ENCODE results near the gene SAP30BP. TPM values are rescaled to one million over a fixed set of nuclear protein-coding genes. Genes with fewer than 3 reads are reported as not detected.

The SAP30BP gene
- total RNA-seq, 1 donor from 2014 or later = 84.6 TPM

DNA sequence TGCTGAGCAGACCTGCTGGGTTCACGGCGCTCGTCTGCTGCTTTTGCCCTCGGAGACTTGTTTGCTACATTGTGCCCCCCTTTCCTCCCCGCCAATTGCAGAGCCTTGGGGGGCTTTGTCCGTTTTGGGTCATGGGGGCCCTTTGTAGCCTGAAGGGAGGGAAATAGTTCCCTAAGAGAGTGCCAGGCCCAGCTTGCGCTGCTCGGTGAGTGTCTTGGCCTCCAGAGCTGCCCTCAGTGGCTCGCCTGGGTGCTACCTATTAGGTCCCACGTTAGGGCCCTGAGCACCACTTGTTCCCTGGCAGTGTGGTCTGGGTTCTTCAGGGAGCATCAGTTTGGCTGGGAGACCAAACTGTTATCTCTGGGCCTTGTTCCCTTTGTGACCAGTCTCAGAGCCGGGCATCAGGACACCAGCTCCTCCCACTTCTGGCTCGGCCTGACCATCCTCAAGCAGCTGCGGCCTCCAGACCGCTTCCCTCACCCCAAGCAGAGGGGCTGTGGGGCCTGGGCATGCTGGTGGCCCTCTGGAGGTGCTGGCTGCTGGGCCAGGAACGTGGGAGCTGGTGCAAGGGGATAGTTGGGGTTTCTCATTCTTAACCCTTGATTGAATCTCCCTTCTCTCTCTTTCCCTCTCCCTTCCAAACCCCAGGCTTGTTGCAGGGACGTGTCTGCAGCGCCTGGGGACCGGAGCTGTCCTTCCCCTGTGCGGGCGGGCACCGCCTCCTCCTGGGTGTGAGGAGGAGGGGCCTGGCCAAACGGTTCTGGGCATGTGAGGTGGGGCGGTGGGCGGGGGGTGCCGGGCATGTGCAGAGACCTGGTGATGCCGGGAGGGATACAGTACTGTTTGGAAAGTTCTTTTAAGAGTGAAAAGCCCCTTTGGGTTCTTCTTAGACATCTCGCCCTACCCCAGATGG, 38.1 kb downstream of the SAP30BP start:
- no peak for DNase-seq (ENCODE audit: extremely low read depth, low read depth, low spot score)

DNA sequence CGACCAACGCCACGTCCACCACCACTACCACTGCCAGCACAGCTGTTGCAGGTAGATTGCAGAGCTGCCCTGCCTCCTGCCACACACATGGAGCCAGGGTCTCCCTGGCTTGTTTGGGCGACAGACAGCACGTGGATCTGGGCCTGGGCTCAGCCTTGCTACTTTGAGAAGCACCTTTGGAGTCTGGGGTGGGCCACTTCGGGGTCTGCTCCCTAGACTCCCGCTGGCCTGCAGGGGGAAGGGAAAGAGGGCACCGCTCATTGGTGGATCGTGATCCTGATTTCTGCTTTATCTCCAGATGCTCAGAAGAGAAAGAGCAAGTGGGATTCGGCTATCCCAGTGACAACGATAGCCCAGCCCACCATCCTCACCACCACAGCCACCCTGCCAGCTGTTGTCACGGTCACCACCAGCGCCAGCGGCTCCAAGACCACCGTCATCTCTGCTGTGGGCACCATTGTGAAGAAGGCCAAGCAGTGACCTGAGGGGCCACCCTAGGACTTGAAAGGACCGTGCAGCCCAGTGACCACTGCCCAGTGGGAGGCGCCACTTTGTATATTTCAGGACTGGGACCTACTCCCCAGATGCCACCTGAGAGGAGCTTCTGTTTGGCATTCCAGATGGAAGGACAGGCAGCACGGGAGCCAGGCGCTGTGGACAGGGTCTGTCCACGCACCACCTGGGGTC, 39.0 kb downstream of the SAP30BP start:
- DNase-seq (ENCODE audit: extremely low read depth, low read depth, low spot score) = no peak

DNA sequence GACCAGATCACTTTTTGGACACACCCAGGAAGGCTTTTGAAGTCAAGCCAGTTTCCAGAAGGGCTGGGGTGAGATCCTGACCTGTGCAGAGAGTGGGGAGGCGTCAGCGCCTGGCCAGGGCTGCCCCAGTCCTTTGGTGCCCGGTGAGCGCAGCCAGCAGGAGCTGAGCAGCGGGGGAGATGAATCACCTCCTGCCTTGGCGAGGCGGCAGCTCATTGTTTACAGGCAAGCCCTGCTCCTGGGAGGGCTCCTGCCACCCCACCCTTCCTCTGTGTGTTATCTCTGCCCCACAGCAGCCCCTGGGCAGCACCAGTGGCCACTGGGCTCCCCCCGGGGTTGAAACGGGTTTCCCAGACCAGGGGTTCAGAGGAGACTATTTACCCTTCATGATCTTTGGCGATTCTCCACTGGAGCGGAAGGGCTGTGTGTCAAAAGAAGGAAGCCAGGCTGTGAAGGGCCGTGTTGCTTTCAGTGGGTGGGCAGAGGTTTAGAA, 40.0 kb downstream of the SAP30BP start:
- DNase-seq (ENCODE audit: extremely low read depth, low read depth, low spot score) = no peak

DNA sequence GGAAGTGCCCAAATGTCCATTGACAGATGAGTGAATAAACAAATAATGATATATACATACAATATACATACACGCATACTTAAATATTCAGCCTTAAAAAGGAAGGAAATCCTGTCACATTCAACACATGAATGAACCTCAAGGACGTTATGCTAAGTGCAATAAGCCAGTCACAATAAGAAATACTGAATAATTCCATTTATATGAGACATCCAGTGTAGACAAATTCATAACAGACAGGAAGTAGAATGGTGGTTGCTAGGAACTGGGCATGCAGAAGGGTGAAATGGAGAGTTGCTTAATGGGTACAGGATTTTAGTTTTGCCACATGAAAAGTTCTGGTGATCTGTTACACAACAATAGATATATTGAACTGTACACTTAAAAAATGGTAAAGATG, 45.3 kb downstream of the SAP30BP start:
- DNase-seq (ENCODE audit: extremely low read depth, low read depth, low spot score) = no peak

DNA sequence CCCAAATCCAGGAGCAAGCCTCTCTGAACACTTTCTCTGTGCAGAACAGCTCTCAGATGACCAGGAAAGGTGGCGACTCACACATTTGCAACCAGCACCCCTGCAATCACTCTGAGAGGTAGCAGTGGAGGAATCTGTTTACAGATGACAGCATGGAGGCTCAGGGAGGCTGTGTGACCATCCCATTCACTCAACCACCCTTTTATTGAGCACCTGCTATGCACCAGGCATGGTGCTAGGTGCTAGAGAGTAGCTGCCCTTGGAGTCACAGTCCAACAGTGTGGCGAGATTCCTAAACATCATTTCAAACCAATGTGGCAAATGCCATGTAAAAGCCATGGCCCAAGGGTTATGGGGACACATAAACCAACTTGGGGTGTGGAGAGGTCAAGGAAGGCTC, 52.6 kb downstream of the SAP30BP start:
- DNase-seq (ENCODE audit: extremely low read depth, low read depth, low spot score) = no peak

DNA sequence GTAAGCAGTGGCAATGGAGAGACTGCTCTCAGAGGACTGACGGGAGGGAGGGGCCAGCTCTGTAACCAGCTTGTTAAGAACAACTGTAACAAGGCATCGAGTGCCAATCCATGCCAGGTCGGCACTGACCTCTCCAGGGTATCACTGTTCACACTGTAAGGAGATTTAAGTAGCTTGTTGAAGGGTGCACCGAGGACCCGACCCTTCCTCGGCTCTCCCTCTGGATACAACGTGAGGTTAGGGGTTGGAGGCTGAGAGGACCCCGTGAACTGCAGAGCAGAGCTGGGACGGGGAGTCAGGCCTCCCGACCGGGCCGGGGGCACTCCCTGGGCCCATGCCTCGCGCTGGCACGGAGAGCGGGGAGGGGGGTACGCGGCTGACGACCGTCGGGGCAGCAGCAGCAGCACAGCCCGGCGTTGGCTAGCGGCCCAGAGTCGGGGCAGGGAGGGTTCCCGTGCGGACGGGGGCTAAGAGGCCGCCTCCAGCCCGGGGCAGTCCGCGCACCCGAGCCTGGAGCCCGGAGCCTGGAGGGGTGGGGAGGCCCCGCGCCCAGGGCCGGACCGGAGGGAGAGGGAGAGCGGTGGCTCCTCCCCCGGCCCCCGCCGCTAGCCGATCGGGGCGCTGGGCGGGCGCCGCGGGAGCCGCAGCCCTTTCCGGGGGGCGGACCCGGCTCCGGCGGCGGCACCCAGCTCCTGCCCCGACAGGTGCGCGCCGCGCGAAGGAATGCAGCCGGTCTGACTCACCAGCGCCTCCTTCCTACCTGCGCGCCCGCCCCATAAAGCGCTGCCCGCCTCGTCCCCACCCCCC, 53.7 kb downstream of the SAP30BP start, which contains the start of gene ITGB4:
Gene ITGB4, plus strand, starts transcription at position 804 of the 807 bp plus-strand sequence. CDS start 3,245 bp downstream, outside the sequence.
- DNase-seq (ENCODE audit: extremely low read depth, low read depth, low spot score) = no peak

DNA sequence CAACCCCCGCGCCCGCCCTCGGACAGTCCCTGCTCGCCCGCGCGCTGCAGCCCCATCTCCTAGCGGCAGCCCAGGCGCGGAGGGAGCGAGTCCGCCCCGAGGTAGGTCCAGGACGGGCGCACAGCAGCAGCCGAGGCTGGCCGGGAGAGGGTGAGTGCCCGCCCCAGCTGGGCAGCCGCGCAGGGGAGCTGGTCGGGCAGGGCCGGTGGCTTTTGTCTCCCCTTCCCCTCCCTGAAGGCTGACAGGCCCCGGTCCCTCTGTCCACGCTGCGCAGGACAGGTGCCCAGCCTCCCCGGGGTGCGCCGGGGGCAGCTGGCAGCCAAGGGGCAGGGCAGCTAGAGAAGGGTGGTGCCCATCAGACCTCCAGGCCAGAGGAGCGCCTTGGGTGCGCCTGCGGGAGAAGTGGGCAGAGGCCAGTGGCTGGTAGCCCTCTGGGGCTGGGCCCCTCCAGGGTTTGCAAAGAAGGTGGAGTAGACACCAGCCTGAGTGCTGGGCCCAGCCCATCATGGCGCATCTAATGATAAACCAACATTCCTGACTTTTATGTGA, 54.4 kb downstream of the SAP30BP start:
- no peak for DNase-seq (ENCODE audit: extremely low read depth, low read depth, low spot score)

DNA sequence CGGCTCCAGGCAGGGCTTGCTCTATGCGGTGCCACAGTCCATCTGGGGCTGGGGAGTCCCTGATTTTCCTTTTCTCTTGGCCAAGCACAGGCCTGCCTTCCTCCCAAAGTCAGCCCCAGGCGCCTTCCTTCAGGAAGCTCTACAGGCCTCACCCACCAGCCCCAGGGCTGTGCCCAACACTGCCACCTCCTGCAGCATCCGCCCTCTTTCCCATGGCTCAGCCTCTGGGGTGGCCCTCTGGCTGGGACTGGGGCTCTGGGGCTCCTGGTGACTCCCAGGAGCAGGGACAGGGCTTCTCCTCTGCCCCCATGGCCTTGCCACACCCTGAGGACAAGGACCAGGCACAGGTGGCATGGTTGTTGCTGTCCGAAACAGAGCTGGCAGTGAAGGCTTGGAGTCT, 54.9 kb downstream of the SAP30BP start:
- no peak for DNase-seq (ENCODE audit: extremely low read depth, low read depth, low spot score)

DNA sequence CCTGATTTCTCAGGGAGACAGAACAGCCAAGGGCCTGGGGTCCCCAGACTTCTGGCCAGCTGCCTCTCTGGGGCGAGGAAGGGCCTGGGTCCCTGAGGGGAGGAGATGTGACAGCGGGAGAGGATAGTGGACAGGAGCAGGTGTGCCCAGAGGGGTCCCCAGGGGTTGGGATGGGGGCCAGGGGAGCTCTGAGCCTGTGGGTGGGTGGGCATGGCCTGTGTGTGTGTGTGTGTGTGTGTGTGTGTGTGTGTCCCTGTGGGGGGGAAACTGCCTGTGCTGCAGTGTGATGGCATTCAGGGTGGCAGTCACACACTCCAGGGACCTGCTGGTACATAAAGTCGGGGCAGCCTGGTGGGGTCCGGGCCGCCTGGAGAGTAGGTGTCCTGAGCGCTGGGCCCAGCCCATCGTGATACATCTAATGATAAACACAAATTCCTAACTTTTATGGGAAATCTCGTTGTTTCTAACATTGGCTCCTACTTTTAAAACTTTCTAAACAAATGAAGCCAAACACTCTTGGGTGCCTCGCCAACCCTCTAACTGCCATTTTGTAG, 55.5 kb downstream of the SAP30BP start:
- no peak for DNase-seq (ENCODE audit: extremely low read depth, low read depth, low spot score)

DNA sequence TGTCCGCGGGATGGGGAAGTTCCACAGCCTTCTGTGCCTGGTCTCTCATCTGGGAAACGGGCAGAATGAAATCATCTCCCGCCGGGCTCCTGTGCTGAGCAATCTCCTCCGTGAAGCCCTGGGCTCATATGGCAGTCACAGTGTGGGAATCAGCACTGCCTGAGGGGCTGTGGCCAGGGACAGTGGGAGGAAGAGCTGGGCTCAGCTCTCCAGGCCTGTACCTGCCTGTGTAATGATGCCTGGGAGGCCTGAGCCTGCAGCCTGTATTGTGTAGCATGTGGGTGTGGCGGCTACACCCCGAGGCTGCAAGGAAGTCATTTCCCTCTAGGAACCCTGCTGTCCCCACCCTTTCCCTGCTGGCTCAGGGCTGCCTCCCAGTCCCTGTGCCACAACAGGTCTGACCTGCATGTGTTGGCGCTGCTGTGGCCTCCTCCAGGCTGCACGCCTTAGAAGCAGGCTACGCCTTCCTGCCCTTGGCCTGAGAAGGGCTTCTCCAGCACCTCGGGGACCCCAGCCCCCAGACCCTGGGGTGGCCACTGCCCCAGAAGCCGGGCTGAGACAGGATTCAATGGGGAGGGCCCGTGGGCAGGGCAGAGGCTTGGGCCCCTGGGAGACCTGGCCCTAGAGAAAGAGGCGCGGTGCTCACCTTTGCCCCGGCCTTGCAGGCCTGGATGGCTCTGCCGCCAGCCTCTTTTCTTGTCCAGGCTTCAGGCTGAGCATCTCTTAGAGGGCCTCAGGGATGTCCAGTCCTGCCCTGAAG, 56.2 kb downstream of the SAP30BP start:
- no peak for DNase-seq (ENCODE audit: extremely low read depth, low read depth, low spot score)

DNA sequence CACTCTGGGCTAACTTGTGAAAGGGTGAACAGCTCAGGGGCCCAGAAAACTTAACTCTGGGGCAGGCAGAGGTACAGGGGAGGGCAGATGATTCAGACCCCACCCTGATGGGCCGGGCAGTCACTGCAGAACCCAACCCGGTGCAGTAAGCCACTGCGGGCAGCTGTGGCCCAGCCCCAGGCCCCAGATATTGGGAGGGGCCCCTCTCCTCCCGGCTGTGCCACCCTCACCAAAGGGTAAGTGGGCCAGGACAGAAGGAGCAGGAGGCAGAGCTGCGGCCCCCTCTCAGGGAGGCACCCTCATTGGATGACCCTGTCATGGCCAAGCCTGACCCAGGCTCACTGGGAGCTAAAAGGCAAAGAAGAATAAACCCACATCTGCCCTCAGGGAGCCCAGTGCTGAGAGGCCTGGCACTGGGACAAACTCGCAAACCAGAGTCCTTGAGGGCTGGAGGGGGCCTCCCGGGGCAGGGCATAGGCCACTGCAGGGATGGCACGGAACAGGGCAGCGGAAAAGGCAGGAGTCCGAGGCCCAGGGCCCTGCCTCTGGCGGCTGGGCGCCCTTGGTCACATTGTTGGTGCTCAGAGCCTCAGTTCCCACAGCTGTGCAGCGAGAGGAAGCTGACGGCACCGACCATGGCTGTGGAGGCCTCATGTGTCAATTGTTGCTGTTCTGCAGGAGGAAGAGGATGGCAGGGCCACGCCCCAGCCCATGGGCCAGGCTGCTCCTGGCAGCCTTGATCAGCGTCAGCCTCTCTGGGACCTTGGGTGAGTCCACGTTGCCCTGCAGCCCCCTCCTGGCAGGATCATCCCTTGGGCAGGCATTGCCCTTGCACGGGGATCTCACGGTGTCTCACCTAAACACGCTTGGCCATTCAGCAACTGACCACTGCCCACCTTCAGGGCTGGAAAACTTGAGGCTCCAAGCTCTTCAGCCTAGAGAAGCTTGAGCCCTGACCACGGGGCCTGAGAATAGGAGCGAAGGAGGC, 57.2 kb downstream of the SAP30BP start:
- no peak for DNase-seq (ENCODE audit: extremely low read depth, low read depth, low spot score)

DNA sequence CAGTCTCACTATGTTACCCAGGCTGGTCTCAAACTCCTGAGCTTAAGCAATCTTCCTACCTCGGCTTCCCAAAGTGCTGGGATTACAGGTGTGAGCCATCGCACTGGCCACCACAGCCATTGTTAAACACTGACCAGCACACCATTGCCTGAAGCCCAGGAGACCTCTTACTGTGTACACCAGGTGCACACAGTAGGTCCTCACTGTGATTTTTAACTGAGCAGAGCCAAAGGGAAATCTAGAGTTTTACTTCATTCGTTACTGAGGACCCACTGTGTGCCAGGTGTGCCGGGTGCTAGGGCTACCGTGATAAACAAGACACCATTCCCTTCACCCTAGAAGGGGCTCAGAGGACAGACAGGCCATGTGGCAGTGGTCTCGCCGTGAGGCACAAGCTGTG, 58.4 kb downstream of the SAP30BP start:
- no peak for DNase-seq (ENCODE audit: extremely low read depth, low read depth, low spot score)

DNA sequence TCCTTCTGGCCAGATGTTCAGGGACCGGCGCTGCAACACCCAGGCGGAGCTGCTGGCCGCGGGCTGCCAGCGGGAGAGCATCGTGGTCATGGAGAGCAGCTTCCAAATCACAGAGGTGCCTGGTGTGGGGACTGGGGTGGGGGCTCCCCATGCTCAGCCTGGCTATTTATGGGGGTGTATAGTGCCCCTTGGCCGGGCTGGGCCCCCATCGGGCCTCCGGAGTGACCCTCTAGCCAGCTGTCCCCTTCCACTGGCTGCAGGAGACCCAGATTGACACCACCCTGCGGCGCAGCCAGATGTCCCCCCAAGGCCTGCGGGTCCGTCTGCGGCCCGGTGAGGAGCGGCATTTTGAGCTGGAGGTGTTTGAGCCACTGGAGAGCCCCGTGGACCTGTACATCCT, 60.3 kb downstream of the SAP30BP start:
- DNase-seq (ENCODE audit: extremely low read depth, low read depth, low spot score) = no peak

DNA sequence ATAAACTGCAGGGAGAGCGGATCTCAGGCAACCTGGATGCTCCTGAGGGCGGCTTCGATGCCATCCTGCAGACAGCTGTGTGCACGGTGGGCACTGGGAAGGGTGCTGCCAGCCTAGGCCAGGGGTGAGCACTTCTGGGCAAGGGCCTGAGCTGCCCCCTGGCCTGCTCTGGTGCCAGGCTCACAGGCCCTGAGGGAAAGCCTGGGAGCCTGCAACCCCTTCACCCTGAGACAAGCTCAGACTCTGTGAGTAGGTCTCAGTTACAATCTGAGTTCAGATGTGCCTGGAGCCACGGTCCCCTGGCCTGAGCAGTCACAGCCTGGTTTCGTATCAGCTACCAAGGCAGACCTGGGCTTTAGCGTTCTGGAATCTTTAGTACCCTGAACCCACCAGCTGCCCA, 62.2 kb downstream of the SAP30BP start:
- DNase-seq (ENCODE audit: extremely low read depth, low read depth, low spot score) = no peak

DNA sequence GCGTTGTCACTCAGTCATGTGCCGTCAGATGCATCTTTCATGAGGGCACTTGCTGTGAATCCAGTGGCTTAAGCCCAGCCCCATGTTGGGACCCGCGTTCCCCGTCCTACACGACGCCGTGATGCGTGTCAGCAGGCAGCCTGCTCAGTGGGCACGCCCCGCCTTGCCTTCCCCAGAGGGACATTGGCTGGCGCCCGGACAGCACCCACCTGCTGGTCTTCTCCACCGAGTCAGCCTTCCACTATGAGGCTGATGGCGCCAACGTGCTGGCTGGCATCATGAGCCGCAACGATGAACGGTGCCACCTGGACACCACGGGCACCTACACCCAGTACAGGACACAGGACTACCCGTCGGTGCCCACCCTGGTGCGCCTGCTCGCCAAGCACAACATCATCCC, 62.9 kb downstream of the SAP30BP start:
- DNase-seq (ENCODE audit: extremely low read depth, low read depth, low spot score) = no peak

DNA sequence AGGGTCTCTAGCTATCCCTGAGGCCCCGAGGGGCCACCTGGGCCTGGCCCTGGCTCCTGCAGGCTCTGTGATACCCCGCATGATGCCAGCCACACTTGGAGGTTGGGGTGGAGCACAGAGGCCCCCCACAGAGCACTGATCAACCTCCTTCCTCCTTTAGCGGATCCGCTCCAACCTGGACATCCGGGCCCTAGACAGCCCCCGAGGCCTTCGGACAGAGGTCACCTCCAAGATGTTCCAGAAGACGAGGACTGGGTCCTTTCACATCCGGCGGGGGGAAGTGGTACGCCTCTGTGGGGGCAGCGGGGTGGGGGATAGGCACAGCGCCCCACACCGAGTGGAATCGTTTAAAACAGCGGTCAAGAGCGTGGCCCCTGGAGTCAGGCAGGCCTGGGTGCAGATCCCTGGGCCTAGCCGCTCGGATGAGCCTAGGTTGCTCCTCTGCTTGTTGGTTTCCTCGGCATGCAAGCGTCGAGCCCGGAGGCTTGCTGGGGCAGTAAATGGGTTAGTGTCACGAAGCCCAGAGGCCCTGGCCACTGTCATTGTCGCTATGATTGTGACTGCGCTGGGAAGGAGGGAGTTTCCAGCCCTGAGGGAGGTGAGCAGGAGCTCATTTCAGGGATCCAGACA, 64.1 kb downstream of the SAP30BP start:
- no peak for DNase-seq (ENCODE audit: extremely low read depth, low read depth, low spot score)

DNA sequence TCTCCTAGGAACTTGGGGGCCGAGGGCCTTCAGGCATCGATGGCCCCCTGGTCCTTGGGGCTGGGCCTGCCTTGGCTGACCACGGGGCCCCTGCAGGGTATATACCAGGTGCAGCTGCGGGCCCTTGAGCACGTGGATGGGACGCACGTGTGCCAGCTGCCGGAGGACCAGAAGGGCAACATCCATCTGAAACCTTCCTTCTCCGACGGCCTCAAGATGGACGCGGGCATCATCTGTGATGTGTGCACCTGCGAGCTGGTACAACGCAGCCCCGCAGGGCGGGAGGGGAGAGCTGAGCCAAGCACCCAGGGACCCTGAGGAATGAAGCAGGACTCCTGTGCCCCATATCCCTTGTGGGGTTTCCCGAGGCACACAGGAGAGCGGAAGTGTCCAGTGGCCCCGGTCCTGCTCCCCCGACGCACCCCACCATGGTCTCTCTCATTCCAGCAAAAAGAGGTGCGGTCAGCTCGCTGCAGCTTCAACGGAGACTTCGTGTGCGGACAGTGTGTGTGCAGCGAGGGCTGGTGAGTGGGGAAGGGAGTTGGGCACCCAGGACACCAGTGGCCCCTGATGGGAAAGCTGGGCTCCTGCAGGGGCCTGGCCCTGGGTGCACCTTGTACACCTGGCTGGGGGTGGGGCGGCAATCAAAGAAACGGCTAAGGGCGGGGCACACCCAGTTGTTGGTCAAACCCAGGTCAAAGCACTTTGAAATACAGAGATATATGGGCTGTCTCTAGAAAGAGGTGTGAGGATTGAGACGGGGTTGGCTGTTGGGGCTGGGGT, 64.8 kb downstream of the SAP30BP start:
- no peak for DNase-seq (ENCODE audit: extremely low read depth, low read depth, low spot score)
